Endothelial cell (in vitro differentiated cells): Measurements from ENCODE around the gene CETN3. TPM values are rescaled to one million over a fixed set of nuclear protein-coding genes. Genes with fewer than 3 reads are reported as not detected.
A peak's percentile ranks its signal among the peaks of the same experiment; 100 is the strongest.

Experiments
- DNase-seq: peaks from one replicate; pipeline ENCODE4 v3.0.0; 2021; ENCODE audit warnings: low spot score
- H3K27ac Mint-ChIP-seq: one replicate; pipeline ENCODE4 v1.8.0; 2021; ENCODE audit warnings: mixed read lengths, inconsistent platforms; ENCODE audit not compliant: unreplicated experiment
- H3K27me3 Mint-ChIP-seq: one replicate; pipeline ENCODE4 v1.8.0; 2021; ENCODE audit warnings: mild to moderate bottlenecking, moderate library complexity, mixed read lengths, inconsistent platforms; ENCODE audit not compliant: unreplicated experiment
- H3K36me3 Mint-ChIP-seq: one replicate; pipeline ENCODE4 v1.8.0; 2021; ENCODE audit warnings: mild to moderate bottlenecking, low read depth, mixed read lengths, inconsistent platforms; ENCODE audit not compliant: unreplicated experiment
- H3K4me1 Mint-ChIP-seq: one replicate; pipeline ENCODE4 v1.8.0; 2021; ENCODE audit warnings: mild to moderate bottlenecking, mixed read lengths, inconsistent platforms; ENCODE audit not compliant: unreplicated experiment
- H3K4me3 Mint-ChIP-seq: one replicate; pipeline ENCODE4 v1.8.0; 2021; ENCODE audit warnings: mild to moderate bottlenecking, mixed read lengths, inconsistent platforms; ENCODE audit not compliant: unreplicated experiment
- H3K9me3 Mint-ChIP-seq: one replicate; pipeline ENCODE4 v1.8.0; 2021; ENCODE audit warnings: mixed read lengths, inconsistent platforms; ENCODE audit not compliant: unreplicated experiment
- total RNA-seq: library from RNA; stranded (reverse); fragmentation: NEBNext Ultra II Directional; extraction: Animal tissue kit (Norgen Biotek cat#: 25700); gene quantifications from one replicate; pipeline ENCODE4 v1.2.1, GENCODE V29; 2021; ENCODE audit not compliant: unreplicated experiment
- TF ChIP-seq, protein P1 (sequence below): fragments of 200-600 bp; sonication (generic); IDR thresholded peaks from one replicate; pipeline ENCODE4 v1.5.0; 2021; ENCODE audit warnings: antibody characterized with exemption; ENCODE audit not compliant: unreplicated experiment

Gene CETN3
- total RNA-seq, 1 donor from 2014 or later = 20.4 TPM

DNA sequence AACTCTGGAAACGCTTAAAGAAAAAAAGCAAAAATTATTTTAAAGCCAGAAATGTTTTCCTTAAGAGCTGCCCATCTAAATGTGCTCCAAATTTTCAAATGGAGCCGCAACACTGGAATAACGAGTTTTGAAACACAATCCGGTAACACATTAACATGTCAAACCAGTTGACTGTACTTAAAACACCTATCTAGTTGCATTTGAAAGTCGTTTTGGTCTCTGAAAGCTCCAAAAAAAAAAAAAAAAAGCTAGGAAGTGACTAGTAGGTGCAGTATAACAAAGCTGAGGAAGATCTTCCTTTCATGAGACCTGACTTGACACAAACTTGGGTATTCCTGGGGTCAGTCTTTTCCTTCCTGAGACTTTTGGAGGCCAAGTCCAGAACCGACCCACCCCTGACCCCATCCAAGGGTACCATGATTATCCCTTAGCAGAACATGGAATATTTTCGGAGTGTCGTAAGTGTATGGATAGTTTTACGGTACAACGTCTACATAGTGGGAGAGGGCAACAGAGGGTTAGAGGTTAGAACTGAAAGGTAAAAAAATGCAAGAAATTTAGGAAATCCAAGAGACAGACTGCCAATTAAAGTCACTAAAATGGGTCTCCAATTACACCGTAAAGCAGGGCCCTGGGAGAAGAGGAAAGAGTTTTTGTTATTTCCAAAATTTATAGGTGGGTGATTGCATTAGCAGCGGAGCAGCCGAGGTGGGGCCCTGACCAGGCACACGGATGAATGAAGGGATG, 812 bp downstream of the CETN3 start:
- no peaks in the 10 kb centered on the region for H3K27me3 Mint-ChIP-seq
- DNase-seq = no peak
- H3K9me3 Mint-ChIP-seq = no peaks in the 10 kb centered on the region
- TF ChIP-seq, protein P1, sequence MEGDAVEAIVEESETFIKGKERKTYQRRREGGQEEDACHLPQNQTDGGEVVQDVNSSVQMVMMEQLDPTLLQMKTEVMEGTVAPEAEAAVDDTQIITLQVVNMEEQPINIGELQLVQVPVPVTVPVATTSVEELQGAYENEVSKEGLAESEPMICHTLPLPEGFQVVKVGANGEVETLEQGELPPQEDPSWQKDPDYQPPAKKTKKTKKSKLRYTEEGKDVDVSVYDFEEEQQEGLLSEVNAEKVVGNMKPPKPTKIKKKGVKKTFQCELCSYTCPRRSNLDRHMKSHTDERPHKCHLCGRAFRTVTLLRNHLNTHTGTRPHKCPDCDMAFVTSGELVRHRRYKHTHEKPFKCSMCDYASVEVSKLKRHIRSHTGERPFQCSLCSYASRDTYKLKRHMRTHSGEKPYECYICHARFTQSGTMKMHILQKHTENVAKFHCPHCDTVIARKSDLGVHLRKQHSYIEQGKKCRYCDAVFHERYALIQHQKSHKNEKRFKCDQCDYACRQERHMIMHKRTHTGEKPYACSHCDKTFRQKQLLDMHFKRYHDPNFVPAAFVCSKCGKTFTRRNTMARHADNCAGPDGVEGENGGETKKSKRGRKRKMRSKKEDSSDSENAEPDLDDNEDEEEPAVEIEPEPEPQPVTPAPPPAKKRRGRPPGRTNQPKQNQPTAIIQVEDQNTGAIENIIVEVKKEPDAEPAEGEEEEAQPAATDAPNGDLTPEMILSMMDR = no peak
- H3K4me3 Mint-ChIP-seq = no peak overlapping the region
- no peak overlapping the region for H3K27ac Mint-ChIP-seq
- H3K36me3 Mint-ChIP-seq = no peaks in the 10 kb centered on the region
- H3K4me1 Mint-ChIP-seq = no peaks in the 10 kb centered on the region

DNA sequence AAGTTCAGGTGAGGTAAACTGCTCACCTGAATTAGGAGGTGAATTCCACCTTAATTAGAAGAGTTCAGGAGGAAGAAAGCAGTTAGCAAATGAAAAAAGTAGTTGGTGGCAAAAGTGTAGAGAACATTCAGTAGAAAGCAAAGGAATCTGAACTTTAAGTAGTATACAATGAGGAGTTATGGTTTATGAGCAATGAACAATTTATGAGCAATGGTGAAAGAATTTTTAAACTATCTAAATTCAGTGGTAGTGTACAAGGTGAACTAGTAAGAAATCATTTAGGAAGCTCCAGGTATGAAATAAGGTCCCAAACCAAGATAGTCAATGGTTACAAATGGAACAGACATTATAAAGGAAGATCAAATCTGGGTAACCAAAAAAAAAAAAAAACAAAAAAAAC, 3.1 kb downstream of the CETN3 start:
- H3K27ac Mint-ChIP-seq = peak overlapping the region; percentile 38
- H3K4me3 Mint-ChIP-seq = no peak overlapping the region

DNA sequence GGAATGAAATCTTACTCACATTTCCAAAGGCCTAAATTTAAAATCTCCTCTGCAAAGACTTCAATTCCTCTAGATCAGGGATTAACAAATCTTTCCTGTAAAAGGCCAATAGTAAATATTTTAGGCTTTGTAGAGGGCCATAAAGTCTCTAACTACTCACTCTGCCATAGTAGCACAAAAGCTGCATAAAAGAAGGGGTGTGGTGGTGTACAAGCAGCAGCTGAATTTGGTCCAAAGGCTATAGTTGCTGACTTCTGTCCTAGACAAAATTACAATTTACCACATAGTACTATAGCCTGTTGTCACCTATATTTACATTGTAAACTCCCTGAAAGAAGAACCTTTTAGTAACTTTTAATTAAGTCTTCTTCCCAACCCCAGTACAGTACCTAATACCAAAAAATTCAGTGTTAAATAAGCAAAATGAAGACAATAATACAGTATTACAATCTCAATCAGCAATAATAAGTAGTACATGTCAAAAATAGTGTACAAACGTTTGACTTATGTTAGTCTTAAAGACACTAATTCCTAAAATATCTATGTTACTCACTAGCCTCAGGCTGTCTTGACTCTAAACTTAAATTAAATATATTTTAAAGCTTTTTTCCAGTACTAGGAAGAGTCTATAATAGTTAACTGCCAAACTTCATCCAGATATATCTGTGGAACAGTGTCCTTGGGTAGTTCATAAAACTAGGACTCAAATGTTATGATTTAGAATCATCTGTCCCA, 6.9 kb downstream of the CETN3 start:
- no peak overlapping the region for H3K27ac Mint-ChIP-seq

More for the DNA sequence above, 3.1 kb downstream of the CETN3 start:
- no peaks in the 10 kb centered on the region for H3K27me3 Mint-ChIP-seq
- no peaks in the 10 kb centered on the region for H3K4me1 Mint-ChIP-seq
- no peaks in the 10 kb centered on the region for H3K36me3 Mint-ChIP-seq
- H3K9me3 Mint-ChIP-seq = no peaks in the 10 kb centered on the region
- no peak for DNase-seq
- TF ChIP-seq, protein P1 = no peak

DNA sequence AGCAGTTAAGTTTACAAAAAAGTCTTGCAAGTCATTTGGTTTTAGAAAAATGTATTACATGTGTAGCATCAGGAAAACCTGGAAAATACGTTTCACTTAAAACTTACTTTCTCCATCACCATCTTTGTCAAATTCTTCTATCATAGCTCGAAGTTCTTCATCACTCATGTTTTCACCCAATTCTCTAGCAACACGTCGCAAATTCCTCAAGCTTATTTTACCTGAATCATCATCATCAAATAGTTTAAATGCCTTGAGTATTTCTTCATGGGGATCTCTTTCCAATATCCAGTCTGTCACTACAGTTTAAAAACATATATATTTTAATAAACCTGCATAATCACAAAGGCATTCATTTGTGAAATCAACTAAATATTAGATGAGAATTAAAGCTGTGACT, 10.3 kb downstream of the CETN3 start:
- Mint-ChIP-seq H3K27ac (no peak overlapping the region), H3K9me3 (no peaks in the 10 kb centered on the region), H3K4me1 (no peaks in the 10 kb centered on the region), H3K27me3 (no peaks in the 10 kb centered on the region), H3K36me3 (no peaks in the 10 kb centered on the region), H3K4me3 (no peak overlapping the region)
- no peak for DNase-seq
- TF ChIP-seq, protein P1 = no peak

More for the DNA sequence above, 6.9 kb downstream of the CETN3 start:
- TF ChIP-seq, protein P1 = no peak
- Mint-ChIP-seq H3K4me1 (no peaks in the 10 kb centered on the region), H3K27me3 (no peaks in the 10 kb centered on the region), H3K36me3 (no peaks in the 10 kb centered on the region), H3K4me3 (no peak overlapping the region), H3K9me3 (no peaks in the 10 kb centered on the region)
- no peak for DNase-seq

DNA sequence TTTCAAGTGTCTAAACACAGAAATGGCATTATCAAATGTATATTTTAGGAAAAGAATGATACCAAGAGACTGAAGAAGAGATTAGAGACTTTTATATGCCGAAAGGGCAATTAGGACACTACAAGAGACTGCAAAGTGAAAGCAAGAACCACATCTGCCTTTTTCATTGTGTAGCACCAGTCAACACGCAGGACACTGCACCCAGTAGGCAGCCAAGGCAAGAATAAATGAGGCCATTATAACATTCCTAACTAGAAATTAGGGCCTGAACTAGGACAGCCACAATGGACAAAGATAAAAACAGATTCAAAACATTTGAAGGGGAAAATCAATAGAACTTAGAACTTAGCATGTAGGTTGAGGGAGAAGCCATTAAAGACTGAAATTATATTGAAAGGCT, 10.8 kb downstream of the CETN3 start:
- Mint-ChIP-seq H3K27ac (no peak overlapping the region), H3K36me3 (no peaks in the 10 kb centered on the region), H3K4me1 (no peaks in the 10 kb centered on the region), H3K9me3 (no peaks in the 10 kb centered on the region), H3K4me3 (no peak overlapping the region), H3K27me3 (no peaks in the 10 kb centered on the region)
- no peak for DNase-seq
- TF ChIP-seq, protein P1 = no peak
